ENCODE results near the gene MRPL20.

DNA sequence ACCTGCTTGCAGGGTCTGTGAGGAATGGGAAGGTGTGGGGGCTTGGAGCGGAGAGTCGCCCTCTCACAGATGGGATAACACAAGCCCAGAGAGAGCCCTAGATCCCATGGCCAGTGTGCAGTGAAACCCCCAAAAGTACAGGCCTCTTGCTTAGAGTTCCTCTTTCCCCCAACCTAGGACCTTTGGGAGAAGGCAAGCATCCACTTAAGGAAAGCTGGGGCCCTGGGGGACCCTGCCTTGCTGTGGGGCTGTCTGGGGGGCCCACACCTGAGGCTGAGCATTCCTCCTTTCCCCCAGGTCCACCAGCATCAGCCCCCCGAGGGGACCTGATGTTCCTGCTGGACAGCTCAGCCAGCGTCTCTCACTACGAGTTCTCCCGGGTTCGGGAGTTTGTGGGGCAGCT lies 29.5 kb upstream of the MRPL20 start:
- TF ChIP-seq, protein P1, sequence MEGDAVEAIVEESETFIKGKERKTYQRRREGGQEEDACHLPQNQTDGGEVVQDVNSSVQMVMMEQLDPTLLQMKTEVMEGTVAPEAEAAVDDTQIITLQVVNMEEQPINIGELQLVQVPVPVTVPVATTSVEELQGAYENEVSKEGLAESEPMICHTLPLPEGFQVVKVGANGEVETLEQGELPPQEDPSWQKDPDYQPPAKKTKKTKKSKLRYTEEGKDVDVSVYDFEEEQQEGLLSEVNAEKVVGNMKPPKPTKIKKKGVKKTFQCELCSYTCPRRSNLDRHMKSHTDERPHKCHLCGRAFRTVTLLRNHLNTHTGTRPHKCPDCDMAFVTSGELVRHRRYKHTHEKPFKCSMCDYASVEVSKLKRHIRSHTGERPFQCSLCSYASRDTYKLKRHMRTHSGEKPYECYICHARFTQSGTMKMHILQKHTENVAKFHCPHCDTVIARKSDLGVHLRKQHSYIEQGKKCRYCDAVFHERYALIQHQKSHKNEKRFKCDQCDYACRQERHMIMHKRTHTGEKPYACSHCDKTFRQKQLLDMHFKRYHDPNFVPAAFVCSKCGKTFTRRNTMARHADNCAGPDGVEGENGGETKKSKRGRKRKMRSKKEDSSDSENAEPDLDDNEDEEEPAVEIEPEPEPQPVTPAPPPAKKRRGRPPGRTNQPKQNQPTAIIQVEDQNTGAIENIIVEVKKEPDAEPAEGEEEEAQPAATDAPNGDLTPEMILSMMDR (conservative IDR thresholded peaks at IDR 0.05), result no peak
- TF ChIP-seq EZH2 (IDR thresholded peaks at IDR 0.05; ENCODE audit: low read depth), result no peak

All from PC-9 (cell line).